Right kidney (tissue), 1 donor: ENCODE results near the gene HSBP1.

Source experiments
- DNase-seq: peaks from one replicate; pipeline ENCODE4 v3.0.0-alpha.2; 2016

Gene HSBP1

GRCh38 chr16:83802554-83803205, 5.1 kb upstream of the HSBP1 start:
- DNase-seq: no peak

DNA sequence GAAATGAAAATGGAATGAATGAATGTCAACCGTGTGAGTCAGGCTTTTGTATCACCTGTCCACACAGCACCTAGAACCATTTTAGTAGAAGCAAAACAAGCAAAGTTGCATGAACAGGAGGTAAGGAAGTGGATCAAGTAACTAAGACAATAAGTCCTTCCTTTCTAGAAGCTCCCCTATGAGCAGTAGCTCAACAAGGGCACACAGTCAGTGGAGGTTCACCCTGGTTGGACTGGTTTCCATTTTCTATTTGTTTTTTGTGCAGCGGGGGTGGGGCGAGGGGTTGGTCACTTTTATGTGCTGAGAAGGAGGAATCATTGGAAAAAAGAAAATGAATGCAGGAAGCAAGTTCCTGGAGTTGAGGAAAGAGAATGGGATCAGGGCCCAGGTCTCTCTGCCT, 4.0 kb upstream of the HSBP1 start:
- no peak for DNase-seq

DNA sequence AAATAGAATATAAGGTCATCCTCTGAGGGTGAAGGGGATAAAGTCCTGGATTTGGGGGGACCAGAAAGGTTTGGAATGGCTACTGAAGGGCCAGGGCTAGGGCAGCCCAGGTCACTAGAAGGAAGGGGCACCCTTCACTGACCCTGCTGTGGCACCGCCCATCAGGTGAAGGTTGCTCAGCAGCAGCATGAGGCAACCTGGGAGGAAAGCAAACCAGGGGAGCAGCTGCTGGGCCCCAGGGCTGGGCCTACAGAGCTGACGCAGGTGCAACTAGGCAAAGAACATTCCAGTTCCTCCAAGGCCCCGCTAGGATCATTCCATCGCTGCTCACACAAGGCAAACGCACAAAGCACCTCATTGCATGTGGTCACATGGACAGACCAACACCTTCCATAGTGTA, 3.4 kb upstream of the HSBP1 start:
- DNase-seq: no peak

DNA sequence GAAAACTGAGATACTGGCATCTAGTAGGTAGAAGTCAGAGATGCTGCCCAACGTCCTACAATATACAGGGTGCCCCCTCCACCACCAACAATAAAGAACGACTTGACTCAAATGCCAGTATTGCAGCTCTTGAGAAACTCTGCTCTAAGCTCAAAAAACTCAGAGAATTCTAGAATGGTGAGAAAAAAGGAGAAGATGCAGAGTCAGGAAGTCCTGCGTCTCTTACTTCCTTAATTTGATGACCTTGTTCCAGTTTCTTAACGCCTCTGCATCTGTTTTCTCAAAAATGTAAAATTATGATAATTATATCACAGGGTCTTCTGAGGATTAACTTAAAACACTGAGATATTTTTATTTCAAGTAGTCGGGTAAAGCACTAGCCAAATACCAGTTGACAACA, 1.7 kb upstream of the HSBP1 start:
- DNase-seq: no peak

GRCh38 chr16:83806731-83807130, 1.0 kb upstream of the HSBP1 start:
- DNase-seq: no peak

- no peak for DNase-seq
Measured at GRCh38 chr16:83807327-83807709, 460 bp upstream of the HSBP1 start.

GRCh38 chr16:83808573-83809014, 816 bp downstream of the HSBP1 start:
- DNase-seq: peak; percentile 17

- no peak for DNase-seq
Measured at GRCh38 chr16:83809092-83809491, 1.3 kb downstream of the HSBP1 start.

DNA sequence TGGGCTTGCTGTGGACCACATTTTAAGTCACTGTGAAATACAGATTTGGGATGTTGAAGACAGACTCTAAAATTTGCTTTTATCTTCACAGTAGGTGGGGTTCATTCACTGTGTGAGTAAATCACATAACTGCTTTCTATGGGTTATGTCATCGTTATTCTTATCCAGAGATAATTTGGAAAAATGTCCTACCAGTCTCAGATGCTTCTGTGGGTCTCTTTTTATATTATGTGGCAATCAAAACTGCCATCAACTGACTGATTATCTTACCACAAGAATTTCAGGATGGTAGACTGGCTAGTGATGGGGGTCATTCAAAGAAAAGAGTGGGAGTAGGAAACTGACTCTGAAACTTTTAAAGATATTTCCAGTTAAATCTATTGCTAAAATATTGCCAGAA, 3.1 kb downstream of the HSBP1 start:
- DNase-seq: no peak

DNA sequence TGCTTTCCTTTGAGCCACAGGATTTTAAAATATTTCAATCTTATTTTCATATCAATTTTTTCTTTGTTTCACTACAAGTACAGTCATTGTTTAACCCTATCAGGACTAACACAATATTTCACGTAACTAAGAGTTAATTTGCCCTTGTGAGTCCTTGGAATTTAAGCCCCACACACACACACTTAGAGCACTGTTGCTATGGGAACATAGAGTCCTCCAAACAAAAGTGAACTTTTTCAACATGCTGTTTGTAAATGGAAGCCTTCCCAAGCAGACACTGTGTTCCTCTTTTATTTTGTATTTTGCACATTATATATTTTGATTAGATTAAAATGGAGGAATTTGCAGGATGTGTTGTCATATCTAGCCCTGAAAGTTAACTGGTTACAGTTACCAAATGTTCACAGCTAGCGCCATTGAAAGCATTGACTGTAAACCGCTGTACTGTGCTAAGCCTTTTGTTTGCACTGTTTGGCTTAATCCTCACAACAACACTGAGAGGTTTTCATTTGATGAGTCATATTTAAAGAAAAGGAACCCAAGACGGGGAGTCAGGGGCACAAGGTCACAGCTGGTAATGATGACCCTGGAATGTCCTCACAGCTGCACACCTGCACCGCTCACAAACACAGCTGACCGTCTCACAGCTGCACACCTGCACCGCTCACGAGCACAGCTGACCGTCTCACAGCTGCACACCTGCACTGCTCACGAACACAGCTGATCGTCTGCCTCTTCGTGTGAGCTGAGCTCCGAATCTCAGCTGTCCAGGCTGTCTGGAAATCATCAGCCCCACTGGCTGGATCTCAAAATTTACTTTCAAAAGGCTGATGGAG, 6.3 kb downstream of the HSBP1 start:
- DNase-seq: peak; percentile 40

DNA sequence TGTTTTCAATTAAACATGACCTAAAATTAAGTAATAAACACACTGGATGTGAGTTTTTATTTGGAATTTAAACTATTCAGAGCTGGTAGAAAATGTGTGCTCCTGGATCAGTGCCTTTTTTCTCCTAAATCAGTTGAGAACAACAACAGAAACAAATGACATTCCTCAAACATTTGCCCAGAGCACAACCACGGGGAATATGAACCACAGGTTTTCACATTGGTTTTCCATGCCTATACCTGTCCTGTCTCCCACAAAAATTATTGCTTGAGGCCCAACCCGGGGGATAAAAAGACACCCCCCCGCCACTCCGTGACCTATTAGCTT, 6.8 kb downstream of the HSBP1 start:
- DNase-seq: no peak

- DNase-seq: no peak
Measured at GRCh38 chr16:83817022-83817421, 9.2 kb downstream of the HSBP1 start.

DNA sequence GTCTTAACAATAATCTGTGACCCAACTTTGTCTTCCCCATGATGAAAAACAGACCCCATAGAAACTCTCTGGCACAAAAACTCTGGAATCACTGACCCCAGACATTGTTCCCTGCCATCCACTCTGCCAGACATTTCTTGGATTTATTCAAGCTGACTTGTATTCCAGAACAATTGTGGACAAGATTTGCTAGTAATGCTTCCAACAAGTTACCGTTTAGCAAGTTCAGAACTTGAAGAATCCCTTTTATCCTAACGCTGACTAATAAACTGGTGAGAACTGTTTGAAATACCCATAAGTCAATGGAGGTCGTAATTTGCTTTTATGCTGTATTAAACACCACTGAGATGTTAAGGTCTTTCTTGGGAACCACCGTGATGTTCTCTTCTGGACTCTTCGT, 10.5 kb downstream of the HSBP1 start:
- no peak for DNase-seq

GRCh38 chr16:83819361-83819760, 11.6 kb downstream of the HSBP1 start:
- no peak for DNase-seq

- DNase-seq: peak; percentile 60
Measured at GRCh38 chr16:83826146-83826913, 18.6 kb downstream of the HSBP1 start.

GRCh38 chr16:83830091-83830768, 22.5 kb downstream of the HSBP1 start:
- no peak for DNase-seq

GRCh38 chr16:83830769-83831455, 23.1 kb downstream of the HSBP1 start:
- no peak for DNase-seq

DNA sequence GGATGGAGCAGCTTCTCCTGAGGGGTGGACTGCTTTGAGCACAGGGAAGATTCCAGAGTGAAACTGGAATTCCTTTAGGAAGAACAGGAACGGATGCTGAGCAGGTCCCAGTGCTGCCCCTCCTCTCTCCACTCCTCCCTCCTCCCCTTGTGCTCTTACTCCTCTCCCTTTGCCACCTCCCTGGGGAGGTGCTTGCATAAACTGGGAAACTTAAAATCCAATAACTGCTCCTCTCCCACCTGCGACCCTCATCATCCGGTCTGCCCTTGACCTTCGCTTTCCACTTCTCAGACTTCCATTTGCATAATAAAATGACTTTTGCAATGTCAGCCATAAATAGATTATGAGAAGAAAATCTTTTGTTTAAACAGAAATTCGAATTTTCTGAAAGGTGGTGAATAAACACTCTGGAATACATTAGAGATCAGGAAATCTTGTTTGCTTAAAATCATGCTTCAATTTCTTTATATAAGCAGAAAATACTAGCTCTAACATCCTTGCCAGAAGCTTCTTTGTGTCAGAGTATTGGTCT, 23.7 kb downstream of the HSBP1 start:
- no peak for DNase-seq

GRCh38 chr16:83833921-83834320, 26.1 kb downstream of the HSBP1 start:
- DNase-seq: no peak

DNA sequence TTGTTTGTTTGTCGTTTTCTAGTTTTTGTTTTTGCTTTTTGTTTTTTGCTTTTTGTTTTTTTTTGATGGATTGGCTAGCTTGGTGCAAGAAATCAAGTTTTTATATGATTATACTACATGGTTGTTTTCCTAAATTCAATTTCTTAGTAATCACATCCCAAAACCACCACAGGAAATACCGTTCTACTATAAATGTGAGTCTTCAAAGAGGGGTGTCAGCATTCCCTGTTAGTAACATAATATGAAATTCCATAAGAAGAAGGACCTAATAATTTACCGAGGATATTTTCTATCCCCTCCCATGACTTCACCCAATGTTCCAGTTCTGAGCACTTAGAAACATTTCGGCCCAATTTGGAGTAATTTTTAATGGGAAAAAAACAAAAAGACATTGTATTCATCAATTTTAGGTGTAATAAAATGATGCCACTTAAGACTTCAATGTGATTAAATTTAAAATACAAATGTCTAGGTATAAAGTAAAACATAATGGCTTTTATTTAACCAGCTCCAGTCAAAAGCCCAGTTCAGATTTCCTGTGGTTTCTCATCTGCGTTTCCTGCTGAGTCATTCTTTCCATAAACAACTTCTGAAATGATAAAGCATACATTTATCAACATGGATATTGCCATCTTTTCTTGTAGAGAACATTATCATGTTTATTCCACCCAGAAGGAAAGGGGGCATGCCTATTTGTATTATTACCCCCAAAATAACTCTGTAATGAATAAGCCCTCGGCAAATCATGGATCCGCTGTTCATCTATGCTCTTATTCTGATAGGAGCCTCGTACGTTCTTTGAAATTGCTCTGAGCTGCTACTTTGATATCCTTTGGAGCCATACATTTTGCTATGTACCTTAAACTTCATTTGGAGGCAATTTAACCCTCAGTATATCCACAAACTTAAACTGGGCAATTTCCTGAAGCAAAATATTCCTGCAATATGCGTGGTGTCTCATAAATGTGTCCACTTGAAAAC, 28.1 kb downstream of the HSBP1 start:
- DNase-seq: no peak

GRCh38 chr16:83837566-83837965, 29.8 kb downstream of the HSBP1 start:
- no peak for DNase-seq
